Measurements from ENCODE around the gene HDHD5.

HDHD5 gene

DNA sequence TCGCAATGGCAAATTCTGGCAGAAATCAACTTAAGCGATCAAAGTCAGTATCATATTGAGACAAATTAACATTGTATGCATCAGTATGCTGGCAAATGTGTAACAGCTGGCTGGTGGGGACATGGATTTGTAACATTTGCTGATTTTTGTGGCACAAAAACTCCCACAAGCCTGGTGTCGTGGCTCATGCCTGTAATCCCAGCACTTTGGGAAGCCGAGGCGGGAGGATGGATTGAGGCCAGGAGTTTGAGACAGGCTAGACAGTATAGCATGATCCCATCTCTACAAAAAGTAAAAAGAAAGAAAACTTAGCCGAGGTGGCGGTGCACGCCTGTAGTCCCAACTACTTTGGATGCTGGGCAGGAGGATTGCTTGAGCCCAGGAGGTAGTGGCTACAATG, 17.6 kb upstream of the HDHD5 start:
- Histone ChIP-seq H3K79me2 (ENCODE audit: control insufficient read depth, insufficient read depth, low read length, unreplicated experiment) (no peaks in the 10 kb centered on the region), H3K36me3 (ENCODE audit: insufficient read depth, low read length) (no peaks in the 10 kb centered on the region), H3K4me1 (ENCODE audit: control insufficient read depth, insufficient read depth, low read length, unreplicated experiment) (no peaks in the 10 kb centered on the region), H3K27me3 (ENCODE audit: insufficient read depth, low read length) (no peaks in the 10 kb centered on the region), H3K4me3 (ENCODE audit: low read depth, low read length) (no peak overlapping the region), H3K27ac (ENCODE audit: low read depth, low read length) (no peak overlapping the region), H2AFZ (ENCODE audit: low read length, unreplicated experiment) (no peak overlapping the region)

GRCh38 chr22:17172029-17172833, 13.2 kb upstream of the HDHD5 start:
- Histone ChIP-seq H3K4me1 (ENCODE audit: control insufficient read depth, insufficient read depth, low read length, unreplicated experiment) (no peaks in the 10 kb centered on the region), H3K36me3 (ENCODE audit: insufficient read depth, low read length) (no peaks in the 10 kb centered on the region), H3K79me2 (ENCODE audit: control insufficient read depth, insufficient read depth, low read length, unreplicated experiment) (no peaks in the 10 kb centered on the region), H3K27me3 (ENCODE audit: insufficient read depth, low read length) (no peaks in the 10 kb centered on the region), H3K4me3 (ENCODE audit: low read depth, low read length) (peak overlapping the region; percentile 86), H2AFZ (ENCODE audit: low read length, unreplicated experiment) (peak overlapping the region; percentile 93), H3K27ac (ENCODE audit: low read depth, low read length) (no peak overlapping the region)

GRCh38 chr22:17171153-17172028, 12.3 kb upstream of the HDHD5 start:
- no peaks in the 10 kb centered on the region for H3K79me2 ChIP-seq (ENCODE audit: control insufficient read depth, insufficient read depth, low read length, unreplicated experiment)
- H2AFZ ChIP-seq (ENCODE audit: low read length, unreplicated experiment) = peak overlapping the region; percentile 93
- no peaks in the 10 kb centered on the region for H3K36me3 ChIP-seq (ENCODE audit: insufficient read depth, low read length)
- H3K4me1 ChIP-seq (ENCODE audit: control insufficient read depth, insufficient read depth, low read length, unreplicated experiment) = no peaks in the 10 kb centered on the region
- H3K4me3 ChIP-seq (ENCODE audit: low read depth, low read length) = peak overlapping the region; percentile 86
- peak overlapping the region; percentile 77 for H3K27ac ChIP-seq (ENCODE audit: low read depth, low read length)
- H3K27me3 ChIP-seq (ENCODE audit: insufficient read depth, low read length) = no peaks in the 10 kb centered on the region

DNA sequence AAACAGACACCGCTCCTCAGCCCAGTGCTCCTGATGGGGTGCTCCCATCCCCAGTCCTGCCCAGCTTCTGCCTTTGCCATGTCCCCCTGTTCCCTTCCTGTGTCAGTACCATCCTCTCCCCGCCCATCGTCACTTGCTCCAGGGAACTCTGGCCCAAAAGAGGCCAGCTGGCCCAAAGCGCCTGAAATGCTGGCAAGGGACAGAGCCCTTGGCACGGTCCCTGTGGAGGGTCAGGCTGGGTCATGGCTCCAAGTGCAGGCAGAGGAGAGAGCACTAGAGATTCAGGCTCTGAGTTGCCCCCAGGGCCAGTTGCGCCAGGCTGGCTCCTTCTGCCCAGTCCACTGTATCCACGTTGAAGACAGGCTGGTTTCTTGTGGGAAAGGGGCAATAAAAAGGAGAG, 8.4 kb upstream of the HDHD5 start:
- H3K36me3 ChIP-seq (ENCODE audit: insufficient read depth, low read length) = no peaks in the 10 kb centered on the region
- H3K4me3 ChIP-seq (ENCODE audit: low read depth, low read length) = no peak overlapping the region
- H3K27ac ChIP-seq (ENCODE audit: low read depth, low read length) = no peak overlapping the region
- no peaks in the 10 kb centered on the region for H3K79me2 ChIP-seq (ENCODE audit: control insufficient read depth, insufficient read depth, low read length, unreplicated experiment)
- no peak overlapping the region for H2AFZ ChIP-seq (ENCODE audit: low read length, unreplicated experiment)
- no peaks in the 10 kb centered on the region for H3K27me3 ChIP-seq (ENCODE audit: insufficient read depth, low read length)
- no peaks in the 10 kb centered on the region for H3K4me1 ChIP-seq (ENCODE audit: control insufficient read depth, insufficient read depth, low read length, unreplicated experiment)

DNA sequence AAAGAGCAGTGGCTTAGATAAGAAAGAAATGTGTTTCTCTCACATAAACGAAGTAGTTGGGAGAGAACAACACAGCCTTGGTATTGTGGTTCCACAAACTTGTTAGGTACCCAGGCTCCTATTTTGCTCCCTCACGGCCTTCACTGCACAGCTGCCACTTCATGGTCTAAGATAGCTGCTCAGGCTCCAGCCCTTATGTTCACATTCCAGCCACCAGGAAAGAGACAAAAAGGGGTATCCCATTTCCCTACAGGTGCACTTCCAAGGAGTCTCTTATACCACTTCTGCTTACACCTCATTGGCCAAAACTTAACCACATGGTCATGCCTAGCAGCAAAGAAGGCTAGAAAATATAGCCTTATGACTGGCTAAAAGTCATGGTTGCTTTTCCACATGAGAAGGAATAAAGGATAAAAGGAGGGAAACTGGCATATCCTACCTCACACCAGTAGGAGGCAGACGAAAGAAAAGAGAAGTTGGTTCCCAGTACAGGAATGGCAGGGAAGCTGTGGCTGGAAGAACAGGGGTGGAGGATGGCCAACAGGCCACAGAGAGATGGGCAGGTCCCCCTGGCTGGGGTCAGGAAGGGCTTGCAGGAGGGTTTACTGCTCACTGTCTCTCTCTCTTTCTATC, 5.4 kb upstream of the HDHD5 start:
- H3K36me3 ChIP-seq (ENCODE audit: insufficient read depth, low read length) = no peaks in the 10 kb centered on the region
- H2AFZ ChIP-seq (ENCODE audit: low read length, unreplicated experiment) = no peak overlapping the region
- H3K27ac ChIP-seq (ENCODE audit: low read depth, low read length) = no peak overlapping the region
- H3K4me3 ChIP-seq (ENCODE audit: low read depth, low read length) = no peak overlapping the region
- no peaks in the 10 kb centered on the region for H3K79me2 ChIP-seq (ENCODE audit: control insufficient read depth, insufficient read depth, low read length, unreplicated experiment)
- H3K4me1 ChIP-seq (ENCODE audit: control insufficient read depth, insufficient read depth, low read length, unreplicated experiment) = no peaks in the 10 kb centered on the region
- H3K27me3 ChIP-seq (ENCODE audit: insufficient read depth, low read length) = no peaks in the 10 kb centered on the region

GRCh38 chr22:17162731-17163130, 3.7 kb upstream of the HDHD5 start:
- Histone ChIP-seq H3K27ac (ENCODE audit: low read depth, low read length) (no peak overlapping the region), H3K4me3 (ENCODE audit: low read depth, low read length) (no peak overlapping the region)

DNA sequence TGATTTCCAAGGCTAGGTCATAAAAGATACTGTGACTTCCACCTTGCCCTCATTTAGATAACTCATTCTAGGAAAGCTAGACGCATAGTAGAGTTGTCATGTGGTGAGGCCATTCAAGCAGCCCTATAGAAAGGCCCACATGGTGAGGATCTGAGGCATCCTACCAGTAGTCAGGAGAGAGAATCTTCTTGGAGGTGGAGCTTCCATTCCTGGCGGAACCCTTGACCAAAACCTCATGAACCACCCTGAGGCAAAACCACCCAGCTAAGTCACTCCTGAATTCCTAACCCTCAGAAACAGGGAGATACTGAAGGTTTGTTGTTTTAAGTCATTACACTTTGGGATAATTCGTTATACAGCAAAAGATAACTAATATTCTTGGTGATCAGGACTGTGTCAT, 2.9 kb upstream of the HDHD5 start:
- Histone ChIP-seq H3K4me1 (ENCODE audit: control insufficient read depth, insufficient read depth, low read length, unreplicated experiment) (peaks cover 7% of the 10 kb centered on the region), H2AFZ (ENCODE audit: low read length, unreplicated experiment) (no peak overlapping the region), H3K27me3 (ENCODE audit: insufficient read depth, low read length) (no peaks in the 10 kb centered on the region), H3K27ac (ENCODE audit: low read depth, low read length) (no peak overlapping the region), H3K36me3 (ENCODE audit: insufficient read depth, low read length) (no peaks in the 10 kb centered on the region), H3K79me2 (ENCODE audit: control insufficient read depth, insufficient read depth, low read length, unreplicated experiment) (peaks cover 9% of the 10 kb centered on the region), H3K4me3 (ENCODE audit: low read depth, low read length) (no peak overlapping the region)

More at GRCh38 chr22:17162731-17163130, 3.7 kb upstream of the HDHD5 start:
- Histone ChIP-seq H3K79me2 (ENCODE audit: control insufficient read depth, insufficient read depth, low read length, unreplicated experiment) (peaks cover 3% of the 10 kb centered on the region), H3K36me3 (ENCODE audit: insufficient read depth, low read length) (no peaks in the 10 kb centered on the region), H3K4me1 (ENCODE audit: control insufficient read depth, insufficient read depth, low read length, unreplicated experiment) (peaks cover 1% of the 10 kb centered on the region), H2AFZ (ENCODE audit: low read length, unreplicated experiment) (no peak overlapping the region), H3K27me3 (ENCODE audit: insufficient read depth, low read length) (no peaks in the 10 kb centered on the region)

- H3K4me3 ChIP-seq (ENCODE audit: low read depth, low read length) = peak overlapping the region; percentile 85
- no peaks in the 10 kb centered on the region for H3K27me3 ChIP-seq (ENCODE audit: insufficient read depth, low read length)
- peak overlapping the region; percentile 43 for H3K27ac ChIP-seq (ENCODE audit: low read depth, low read length)
- H3K79me2 ChIP-seq (ENCODE audit: control insufficient read depth, insufficient read depth, low read length, unreplicated experiment) = peaks cover 29% of the 10 kb centered on the region
- peaks cover 7% of the 10 kb centered on the region for H3K4me1 ChIP-seq (ENCODE audit: control insufficient read depth, insufficient read depth, low read length, unreplicated experiment)
- no peaks in the 10 kb centered on the region for H3K36me3 ChIP-seq (ENCODE audit: insufficient read depth, low read length)
- H2AFZ ChIP-seq (ENCODE audit: low read length, unreplicated experiment) = peak overlapping the region; percentile 87
Observed at GRCh38 chr22:17159504-17159951, 451 bp upstream of the HDHD5 start.

GRCh38 chr22:17158176-17158567, 905 bp downstream of the HDHD5 start:
- Histone ChIP-seq H3K27ac (ENCODE audit: low read depth, low read length) (peak overlapping the region; percentile 69), H3K36me3 (ENCODE audit: insufficient read depth, low read length) (no peaks in the 10 kb centered on the region), H3K27me3 (ENCODE audit: insufficient read depth, low read length) (no peaks in the 10 kb centered on the region), H3K4me1 (ENCODE audit: control insufficient read depth, insufficient read depth, low read length, unreplicated experiment) (peaks cover 7% of the 10 kb centered on the region), H3K4me3 (ENCODE audit: low read depth, low read length) (peak overlapping the region; percentile 85), H3K79me2 (ENCODE audit: control insufficient read depth, insufficient read depth, low read length, unreplicated experiment) (peaks cover 38% of the 10 kb centered on the region), H2AFZ (ENCODE audit: low read length, unreplicated experiment) (peak overlapping the region; percentile 60)

DNA sequence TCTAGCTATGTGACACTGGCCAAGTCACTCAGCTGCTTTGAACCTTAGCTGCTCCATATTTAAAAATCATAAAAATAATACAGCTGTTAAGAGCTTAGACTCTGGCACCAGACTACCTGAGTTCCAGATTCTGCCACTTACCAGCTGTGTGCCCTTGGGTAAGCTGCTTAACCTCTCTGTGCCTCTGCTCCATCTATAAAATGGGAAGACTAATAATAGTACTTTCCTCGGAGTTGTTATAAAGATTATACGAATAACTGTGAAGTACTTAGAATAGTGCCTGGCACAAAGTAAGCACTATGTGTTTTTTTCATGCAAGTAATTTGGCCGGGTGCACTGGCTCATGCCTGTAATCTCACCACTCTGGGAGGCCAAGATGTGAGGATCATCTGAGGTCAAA, 1.4 kb downstream of the HDHD5 start:
- no peak overlapping the region for H3K27ac ChIP-seq (ENCODE audit: low read depth, low read length)
- H3K36me3 ChIP-seq (ENCODE audit: insufficient read depth, low read length) = no peaks in the 10 kb centered on the region
- H3K79me2 ChIP-seq (ENCODE audit: control insufficient read depth, insufficient read depth, low read length, unreplicated experiment) = peaks cover 42% of the 10 kb centered on the region
- peaks cover 7% of the 10 kb centered on the region for H3K4me1 ChIP-seq (ENCODE audit: control insufficient read depth, insufficient read depth, low read length, unreplicated experiment)
- H3K4me3 ChIP-seq (ENCODE audit: low read depth, low read length) = peak overlapping the region; percentile 85
- no peak overlapping the region for H2AFZ ChIP-seq (ENCODE audit: low read length, unreplicated experiment)
- no peaks in the 10 kb centered on the region for H3K27me3 ChIP-seq (ENCODE audit: insufficient read depth, low read length)
